Measurements from ENCODE around the gene SPINT2.
"Not testable (repeated sequence)": the region's sequence is repeated elsewhere in the genome, so short reads cannot be mapped to it uniquely, and the experiment has no call there.

SPINT2 gene

DNA sequence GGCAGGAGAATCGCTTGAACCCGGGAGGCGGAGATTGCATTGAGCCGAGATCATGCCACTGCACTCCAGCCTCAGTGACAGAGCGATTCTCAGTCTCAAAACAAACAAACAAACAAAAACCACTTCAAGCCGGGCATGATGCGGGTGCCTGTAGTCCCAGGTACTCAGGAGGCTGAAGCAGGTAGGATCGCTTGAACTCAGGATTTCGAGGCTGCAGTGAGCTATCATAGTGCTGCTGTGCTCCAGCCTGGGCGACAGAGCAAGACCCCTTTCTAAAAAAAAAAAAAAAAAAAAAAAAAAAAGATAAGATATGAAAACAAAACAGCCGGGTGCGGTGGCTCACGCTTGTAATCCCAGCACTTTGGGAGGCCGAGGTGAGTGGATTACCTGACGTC, 21.1 kb upstream of the SPINT2 start:
- no peak for DNase-seq

DNA sequence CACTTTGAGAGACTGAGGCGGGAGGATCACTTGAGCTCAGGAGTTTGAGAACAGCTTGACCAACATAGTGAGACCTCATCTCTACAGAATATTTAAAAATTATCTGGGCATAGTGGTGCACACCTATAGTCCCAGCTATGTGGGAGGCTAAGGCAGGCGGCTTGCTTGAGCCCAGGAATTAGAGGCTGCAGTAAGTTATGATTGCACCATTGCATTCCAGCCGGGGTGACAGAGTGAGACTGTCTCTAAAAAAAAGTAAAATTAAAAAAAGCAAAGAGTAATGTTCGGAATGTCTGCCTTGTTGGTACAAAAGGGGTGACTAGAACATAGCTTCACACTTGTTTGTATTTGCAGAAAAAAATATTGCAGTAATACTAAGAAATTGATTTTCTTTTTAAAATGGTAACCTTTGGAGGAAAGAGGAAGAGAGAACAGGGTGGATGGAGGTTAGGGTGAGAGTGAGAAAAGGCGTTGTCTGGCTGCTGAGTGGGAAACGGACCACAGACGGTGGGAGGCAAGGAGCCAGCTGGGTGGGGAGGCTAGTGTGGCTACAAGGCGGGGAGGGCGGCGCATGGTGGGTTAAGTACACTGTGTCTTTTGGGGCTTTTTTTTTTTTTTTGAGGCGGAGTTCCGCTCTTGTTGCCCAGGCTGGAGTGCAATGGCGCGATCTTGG, 18.4 kb upstream of the SPINT2 start:
- no peak for DNase-seq

DNA sequence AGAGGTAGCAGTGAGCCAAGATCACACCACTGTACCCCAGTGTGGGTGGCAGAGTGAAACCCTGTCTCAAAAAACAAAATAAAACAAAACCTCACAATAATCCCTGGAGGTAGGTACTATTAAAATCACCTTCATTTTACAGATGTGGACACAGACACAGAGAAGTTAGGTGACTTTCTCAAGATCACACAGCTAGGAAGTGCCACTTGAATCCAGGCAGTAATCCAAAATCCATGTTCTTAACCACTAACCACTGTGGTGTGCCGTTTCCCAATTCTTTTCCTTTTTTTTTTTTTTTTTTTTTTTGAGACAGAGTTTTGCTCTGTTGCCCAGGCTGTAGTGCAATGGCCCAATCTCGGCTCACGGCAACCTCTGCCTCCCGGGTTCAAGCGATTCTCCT, 17.2 kb upstream of the SPINT2 start:
- DNase-seq = no peak

DNA sequence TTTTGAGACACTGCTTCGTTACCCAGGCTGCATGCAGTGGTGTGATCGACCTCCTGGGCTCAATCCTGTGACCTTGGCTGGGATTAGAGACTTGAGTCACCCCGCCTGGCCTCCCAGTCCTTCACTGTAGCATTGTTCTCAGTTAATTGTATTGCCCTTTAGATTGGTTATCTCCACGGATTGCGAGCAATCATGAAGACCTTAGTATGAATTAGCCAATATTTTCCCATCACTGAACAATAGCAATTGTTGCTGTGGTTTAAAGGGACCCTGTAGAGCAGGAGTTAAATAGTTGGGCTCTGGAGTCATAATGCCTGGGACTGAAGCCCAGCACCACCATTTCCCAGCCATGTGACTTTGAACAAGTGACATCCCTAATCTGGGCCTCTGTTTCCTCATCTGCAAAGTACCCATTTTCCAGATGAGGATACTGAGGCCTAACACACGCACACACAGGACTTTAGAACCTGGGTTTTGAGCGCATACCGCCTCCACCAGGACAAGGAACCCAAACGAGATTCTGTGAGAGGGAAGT, 16.6 kb upstream of the SPINT2 start:
- no peak for DNase-seq

DNA sequence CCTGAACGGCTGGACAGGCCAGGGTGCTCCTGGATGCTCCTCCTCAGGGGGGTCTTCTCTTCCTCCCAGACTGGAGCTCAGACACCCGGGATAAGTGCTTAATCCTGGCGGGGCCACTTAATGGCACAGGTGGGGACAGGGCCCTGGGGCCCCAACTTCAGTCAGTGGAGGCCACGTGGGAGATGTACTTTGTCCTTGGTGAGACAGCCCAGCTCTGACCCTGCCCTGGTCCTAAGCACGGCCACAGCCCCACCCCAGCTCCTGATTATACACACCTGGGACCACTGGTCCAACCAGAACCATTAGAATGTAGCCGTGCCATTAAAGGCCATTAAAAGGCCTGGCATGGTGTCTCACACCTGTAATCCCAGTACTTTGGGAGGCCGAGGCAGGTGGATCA, 16.0 kb upstream of the SPINT2 start:
- no peak for DNase-seq

DNA sequence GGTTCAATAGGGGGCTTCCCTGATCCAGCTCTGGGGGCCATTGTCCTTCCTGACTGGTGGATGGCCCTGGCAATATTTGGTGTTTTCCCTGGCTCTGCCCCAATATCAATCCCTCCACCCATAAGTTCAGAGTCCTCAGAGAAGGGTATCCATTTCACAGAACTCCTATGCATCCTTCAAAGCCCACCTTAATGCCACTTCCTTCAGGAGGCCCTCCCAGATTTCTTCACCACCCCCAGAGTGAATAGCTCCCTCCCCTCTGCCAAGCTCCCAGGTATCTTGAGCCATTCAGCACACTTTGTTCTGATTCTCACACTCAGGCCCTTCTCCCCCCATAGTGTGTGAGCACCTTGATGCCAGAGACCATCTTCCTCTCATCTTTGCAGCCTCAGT, 13.9 kb upstream of the SPINT2 start:
- no peak for DNase-seq

DNA sequence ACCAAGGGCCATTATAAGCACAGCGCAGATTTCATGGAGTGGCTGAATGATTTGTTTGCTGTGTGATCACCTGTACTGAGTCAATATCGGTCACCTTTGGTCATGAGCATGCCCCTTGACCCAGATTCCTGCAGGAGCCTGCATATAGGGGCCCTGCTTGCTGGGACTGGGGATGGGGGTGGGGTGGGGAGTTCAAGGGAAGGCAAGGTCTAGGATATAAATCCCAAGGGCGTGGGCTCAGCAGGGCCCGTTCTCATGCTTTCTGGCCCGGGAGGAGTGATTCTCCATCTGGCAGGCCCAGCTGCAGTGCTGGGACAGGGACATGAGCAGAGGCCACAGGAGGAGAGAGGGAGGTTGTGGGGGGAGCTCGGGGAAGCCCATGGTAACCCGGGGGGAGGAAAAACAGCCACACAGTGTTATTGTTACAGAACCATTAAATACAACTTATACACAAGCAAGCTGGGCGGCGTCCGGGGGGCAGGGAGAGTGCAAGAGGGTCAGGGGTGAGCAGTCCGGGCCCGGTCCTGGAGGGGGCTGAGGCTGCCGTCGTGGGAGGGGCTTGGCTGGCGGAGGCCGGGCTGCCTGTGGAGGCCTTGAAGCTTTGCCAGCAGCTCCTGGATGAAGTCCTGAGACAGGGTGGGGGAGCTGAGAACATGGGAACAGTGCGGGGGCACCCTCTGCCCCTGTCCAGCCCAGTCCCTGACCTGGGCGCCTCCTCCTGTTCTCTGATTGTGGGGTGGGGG, 13.4 kb upstream of the SPINT2 start:
- DNase-seq = peak; percentile 84

DNA sequence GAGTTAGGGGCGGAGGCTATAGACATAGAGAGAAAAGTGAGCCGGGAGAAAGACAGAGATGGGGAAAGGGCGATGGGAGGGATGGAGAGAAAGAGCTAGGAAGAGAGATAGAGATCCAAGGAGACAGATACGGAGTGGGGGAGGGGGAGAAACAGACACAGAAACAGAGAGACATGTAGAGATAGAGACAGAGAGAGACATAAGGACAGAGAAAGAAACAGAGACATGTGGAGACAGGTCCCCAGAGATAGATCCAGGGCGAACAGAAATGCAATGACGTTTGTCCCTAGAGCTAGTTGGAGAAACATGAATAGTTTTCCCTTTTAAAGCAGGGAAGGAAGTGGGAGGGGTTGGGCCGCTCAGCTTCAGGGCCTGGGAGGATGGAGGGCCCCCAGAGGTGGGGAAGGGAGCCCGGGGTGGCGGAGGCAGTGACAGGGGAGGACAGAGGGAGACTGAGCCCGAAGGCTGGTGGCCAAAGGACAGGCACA, 12.8 kb upstream of the SPINT2 start:
- DNase-seq = no peak

DNA sequence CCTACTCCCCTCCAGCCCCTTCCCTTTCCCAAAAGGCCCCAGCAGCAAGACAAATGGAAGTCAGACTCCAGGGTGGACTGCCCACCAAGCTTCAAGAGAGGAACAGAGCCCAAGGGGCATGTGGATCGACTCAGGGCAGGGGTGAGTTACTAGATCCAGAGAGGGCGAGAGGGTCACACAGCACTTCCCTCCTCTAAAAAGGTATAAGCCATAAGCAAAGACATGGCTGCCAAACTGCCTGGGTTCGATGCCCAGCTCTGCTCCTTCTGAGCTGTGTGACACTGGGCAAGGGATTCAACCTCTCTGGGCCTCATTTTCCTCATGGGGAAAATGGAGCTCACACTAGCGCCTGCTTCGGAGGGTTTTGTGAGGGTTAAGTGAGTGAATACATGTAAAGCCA, 12.0 kb upstream of the SPINT2 start:
- DNase-seq = no peak

DNA sequence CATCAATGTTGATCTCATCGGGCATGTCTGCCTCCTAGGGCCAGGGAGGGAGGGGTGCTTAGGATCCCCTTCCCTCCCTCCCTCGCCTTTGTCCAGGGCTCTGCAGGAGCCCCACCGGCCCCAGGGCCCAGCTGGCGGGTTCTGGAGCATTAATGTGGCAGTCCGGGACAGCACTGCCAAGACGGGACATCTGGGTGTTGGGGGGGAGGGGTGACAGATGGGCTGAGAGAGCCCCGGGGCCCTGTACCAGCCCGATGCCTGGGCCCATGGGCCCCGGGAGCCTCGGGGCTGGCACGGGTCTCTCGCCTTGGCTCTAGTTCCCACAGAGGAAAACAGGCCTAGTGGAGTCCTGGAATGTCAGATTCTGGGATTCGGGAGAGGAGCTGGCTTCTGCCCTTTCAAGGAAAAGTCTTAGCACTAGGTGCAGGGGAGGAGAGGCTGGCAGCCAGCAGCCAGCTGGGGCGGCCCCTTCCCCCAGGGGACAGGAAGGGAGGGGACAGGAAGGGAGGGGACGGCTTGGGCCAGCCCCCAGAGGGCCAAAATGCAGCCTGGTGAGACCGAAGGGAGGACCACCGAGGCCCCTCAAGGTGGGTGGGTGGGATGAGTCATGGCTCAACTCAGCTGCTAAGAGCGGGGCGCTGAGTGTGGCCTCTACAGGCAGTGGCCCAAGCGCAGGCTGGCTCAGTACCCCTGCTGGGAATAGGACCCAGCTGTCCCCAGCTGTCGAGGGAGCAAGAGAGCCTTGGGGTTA, 11.3 kb upstream of the SPINT2 start:
- DNase-seq = peak; percentile 62

DNA sequence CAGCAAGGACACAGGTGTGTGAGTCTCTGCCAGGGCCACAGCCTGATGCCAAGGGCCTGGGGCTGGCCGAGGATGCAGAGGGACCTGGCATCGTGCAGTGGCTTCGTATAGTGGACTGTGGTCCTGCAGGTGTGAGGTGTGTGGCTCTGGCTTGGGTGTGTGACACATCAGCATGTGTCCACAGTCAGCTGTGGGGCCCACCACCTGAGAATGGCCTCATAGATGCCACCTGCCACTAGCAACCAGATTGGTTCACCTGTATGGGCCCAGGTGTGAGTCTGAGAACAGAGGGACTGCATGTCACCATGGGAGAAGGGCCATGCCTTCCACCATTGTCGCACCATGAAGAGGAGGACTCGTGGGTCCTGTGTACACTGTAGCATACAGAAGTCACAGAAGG, 10.6 kb upstream of the SPINT2 start:
- no peak for DNase-seq

DNA sequence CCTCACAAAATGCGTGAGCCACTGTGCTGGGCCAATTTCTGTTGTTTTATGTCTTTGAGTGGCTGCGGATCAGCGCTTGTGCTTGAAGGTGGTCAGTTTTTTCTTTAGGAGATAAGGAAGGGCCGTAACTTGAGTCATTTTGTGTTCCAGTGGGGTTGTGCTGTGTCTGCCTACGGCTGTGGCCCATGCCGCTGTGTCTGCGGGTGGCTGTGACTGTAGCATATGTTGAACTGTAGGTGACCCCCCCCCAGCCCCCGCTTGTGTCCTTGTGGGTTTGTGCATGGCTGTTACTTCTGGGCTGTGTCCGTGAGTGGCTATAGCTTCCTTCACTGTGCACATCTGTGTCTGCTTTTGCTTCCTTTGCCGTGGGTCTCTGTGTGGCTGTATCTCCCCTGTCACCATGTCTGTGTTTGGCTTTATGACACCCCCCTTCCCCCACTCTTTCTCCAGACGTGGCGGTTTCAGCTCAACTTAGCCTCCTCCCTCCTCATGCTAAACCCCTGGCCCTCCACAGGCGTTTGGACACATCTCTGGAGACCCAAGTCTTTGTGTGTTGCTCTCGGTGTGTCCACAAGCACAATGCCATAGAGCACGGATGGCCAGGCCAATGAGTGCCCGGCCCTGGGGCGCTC, 8.9 kb upstream of the SPINT2 start:
- peak; percentile 59 for DNase-seq

DNA sequence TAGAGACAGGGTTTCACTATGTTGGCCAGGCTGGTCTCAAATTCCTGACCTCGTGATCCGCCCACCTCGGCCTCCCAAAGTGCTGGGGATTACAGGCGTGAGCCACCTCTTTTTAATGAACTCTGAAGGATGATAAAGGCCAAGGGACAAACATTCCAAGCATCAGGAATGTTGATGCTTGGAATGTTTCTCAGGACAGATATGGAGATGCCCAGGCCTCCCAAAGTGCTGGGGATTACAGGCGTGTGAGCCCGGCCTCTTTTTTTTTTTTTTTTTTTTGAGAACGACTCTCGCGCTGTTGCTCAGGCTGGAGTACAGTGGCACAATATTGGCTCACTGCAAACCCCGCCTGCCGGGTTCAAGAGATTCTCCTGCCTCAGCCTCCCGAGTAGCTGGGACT, 2.4 kb upstream of the SPINT2 start:
- not testable (repeated sequence) for DNase-seq

DNA sequence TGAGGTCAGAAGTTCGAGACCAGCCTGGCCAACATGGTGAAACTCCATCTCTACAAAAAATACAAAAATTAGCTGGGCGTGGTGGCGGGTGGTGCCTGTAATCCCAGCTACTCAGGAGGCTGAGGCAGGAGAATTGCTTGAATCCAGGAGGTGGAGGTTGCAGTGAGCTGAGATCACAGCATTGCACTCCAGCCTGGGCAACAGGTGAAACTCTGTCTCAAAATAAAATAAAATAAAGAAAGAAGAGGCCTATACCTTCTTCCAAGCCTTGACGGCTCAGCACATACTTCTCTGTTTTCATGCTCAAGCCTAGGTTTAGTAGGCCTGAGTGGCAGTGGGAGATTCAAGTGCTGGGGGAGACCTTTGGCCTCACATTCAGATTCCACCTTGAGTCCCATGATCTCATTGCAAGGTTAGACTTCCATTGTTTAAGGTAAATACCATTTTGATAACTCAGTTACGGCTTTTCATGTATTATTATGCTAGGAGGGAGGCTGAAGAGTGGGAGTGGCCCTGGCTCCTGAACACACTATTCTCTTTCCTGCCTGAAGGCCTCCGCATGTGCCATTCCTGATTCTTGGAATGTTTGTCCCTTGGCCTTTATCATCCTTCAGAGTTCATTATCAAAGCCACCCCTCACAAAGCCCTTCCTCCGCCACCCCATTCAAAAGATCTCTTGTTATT, 1.6 kb upstream of the SPINT2 start:
- DNase-seq = no peak

DNA sequence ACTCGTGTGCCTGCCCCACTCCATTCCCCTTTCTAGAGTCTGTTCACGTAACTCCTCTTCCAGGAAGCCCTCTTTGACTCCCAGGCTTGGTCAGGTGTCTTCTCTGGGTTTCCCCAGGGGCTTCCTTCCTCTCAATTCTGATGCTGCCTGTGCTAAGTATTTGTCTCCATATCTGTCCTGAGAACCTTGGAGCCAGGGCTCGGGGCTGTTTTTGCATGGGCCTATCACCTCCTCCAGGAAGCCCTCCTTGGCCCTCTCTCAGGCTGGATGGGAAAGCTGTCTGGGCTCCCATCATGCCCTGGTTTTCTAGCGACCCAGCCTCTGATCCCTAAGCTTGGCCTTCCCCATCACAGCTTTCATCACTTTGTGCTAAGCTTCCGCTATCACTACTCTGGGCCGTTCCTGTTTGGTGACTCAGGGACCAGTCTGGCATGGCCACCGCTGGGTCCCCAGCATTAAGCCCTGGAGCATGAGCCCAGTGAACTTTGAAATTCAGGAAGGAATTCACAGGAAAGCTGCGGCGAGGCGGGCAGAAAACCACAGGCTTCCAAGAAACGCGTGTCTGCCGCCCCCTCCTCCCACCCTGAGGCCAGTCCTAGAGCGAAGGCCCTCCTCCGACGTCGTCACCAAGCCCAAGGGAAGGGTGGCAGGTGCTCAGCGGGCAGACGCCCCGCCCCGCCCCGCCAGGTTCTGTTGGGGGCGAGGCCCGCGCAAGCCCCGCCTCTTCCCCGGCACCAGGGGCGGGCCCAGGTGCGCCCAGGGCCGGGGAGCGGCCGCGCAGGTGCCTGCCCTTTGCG, 486 bp upstream of the SPINT2 start:
- no peak for DNase-seq

DNA sequence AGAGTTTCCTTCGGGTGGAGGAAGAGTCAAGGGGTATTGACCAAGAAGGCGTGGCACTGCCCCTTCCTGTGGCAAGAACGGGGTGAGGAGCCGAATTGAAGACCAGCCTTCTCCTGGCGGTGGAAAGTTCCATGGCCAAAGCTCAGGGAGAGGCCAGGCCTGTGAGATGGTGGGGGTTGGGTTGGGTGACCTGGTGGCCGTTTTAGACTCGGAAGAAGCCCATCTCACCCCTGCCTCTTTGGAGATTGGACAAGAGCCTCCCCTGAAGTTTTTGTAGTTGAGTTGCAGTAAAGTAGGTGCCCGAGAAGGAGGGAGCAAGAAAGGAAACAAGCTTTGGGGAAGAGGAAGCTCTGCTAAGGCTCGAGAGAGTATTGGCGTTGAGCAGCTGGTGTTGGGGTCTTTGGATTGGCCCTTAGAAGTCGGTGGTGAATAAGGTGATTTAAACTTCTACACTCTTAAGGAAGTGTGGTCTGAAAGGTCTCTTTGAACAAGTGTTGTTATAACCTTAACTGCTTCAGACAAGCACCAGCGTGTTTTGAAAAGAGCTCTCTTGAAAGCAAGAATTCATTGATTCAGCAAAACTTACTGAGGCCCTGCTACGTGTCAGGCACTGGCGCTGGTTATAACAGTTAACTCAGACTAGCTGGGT, 964 bp downstream of the SPINT2 start:
- DNase-seq = no peak

DNA sequence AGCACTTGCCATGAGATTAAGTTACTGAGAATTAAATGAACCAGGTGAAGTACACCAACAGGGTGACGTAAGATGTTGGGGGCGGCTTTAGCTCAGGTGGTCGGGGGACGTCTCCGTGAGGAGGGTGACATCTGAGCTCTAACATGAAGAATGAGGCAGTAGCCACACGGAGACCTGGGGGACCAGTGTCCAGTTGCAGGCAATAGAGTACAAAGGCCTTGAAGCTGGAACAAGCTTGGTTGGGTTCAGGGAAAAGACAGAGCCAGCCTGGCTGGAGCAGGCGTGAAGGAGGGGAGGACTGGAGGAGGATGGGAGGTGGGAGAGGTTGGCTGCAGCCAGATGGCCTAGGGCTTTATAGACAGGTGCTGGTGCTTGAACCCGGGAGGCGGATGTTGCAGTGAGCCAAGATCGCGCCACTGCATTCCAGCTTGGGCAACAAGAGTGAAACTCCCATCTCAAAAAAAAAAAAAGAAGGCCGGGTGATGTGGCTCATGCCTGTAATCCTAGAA, 1.6 kb downstream of the SPINT2 start:
- DNase-seq = no peak

DNA sequence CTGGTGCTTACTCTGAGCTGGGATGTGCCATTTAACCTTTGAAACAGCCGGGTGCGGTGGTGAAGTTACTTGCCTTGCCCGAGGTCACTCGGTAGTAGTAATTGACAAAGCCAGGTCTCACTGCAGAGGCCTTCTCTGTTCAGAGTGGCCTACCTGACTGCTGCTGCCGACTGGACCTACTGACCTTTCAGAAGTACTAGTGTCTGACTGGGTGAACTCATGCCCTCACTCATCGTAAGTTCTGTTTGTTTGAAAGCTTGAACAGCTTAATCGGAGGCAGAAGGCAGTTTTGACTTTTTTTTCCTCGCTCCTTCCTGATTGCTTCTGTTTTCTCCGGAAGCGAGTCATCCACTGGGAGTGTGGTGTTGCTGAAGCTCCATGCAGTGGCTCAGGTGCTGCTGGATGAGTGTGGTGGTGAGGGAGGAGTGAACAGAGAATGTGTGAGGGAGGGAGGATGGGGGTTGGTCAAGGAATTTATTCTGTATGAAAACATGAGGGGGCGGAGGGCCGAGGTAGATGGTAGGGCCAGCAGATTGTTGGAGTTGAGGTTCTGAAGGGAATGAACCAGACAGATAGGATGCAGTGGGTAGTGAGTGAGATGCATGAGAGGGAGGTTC, 2.7 kb downstream of the SPINT2 start:
- no peak for DNase-seq

DNA sequence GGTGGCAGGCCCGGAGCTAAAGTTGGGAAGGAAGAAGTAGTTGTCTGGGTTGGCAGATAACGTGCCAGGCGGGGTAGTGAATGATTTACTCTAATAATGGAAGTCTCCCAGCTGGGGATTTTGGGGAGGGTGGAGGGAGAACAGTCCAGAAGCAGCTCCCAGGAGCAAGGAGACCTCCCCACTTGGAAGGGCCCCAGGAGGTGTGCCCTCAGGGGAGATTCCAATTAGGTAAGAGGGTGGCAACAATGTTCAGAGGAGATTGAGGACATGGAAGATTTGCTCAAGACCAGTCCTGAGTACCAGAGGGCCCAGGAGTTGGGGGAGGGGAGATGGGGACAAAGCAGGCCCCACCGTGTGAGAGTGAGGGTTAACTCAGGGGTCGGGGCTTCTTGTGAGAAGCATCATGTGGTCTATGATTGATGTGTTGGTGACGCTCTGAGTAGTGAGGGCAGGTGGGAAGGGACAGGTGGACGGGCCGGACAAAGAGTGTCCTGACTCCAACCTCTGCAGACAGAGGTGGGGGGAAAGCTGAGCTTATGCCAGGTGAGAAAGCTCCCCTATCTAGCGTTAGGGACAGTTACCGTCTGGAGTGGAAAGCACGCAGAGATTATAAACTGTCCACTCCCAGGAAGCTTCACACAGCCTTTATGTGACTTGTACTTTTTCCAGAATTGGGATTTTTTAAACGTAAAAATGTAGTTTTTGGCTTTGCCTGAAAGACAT, 3.5 kb downstream of the SPINT2 start:
- no peak for DNase-seq

DNA sequence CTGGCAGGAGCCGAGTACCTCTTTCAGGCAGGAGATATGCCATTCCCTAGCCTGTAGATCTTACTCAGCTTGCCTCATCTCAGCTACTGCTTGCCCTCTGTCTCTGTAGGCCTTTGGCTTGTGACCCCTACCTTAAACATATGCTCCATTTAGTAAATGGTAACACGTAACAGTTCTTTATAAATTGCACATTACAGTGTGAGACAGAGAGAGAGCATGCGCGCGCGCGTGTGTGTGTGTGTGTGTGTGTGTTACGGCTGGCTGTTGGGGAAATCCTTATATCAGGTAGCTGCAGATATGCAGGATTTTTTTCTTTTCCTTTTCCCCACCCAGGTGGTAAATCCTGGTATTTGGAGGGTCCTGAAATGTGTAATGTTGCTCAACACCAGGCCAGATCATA, 4.2 kb downstream of the SPINT2 start:
- DNase-seq = no peak
